Body of pancreas (tissue), 4 donors: ENCODE results near the gene GALNT2. TPM values are rescaled to one million over a fixed set of nuclear protein-coding genes. Genes with fewer than 3 reads are reported as not detected.

Experiments
- ATAC-seq: fragments of 150-250 bp; one replicate; pipeline ENCODE4 v1.9.1; 2016
- DNase-seq, 4 donors: peaks; one replicate each; pipeline ENCODE4 v3.0.0-alpha.2; 2019
- H3K27ac ChIP-seq, 4 donors: fragments of 200-600 bp; sonication (generic); 1 replicate in 3 of 4; 2 replicates in 1 of 4; pipeline versions ENCODE4 v1.5.1 to v1.6.1; 2016 to 2019; ENCODE audit warnings: mild to moderate bottlenecking in 1 of 4, mixed read lengths in 1 of 4, moderate library complexity in 1 of 4
- H3K27me3 ChIP-seq, 2 donors: fragments of 200-600 bp; sonication (generic); one replicate each; pipeline ENCODE4 v1.6.0; 2016; ENCODE audit warnings: mild to moderate bottlenecking in 1 of 2
- H3K36me3 ChIP-seq, 2 donors: fragments of 200-600 bp; sonication (generic); replicated peaks in 1 of 2; 2 replicates each; pipeline ENCODE4 v1.5.1; 2016; ENCODE audit warnings: low read depth in 2 of 2; ENCODE audit not compliant: insufficient read depth in 1 of 2
- H3K4me1 ChIP-seq: fragments of 200-600 bp; sonication (generic); one replicate; pipeline ENCODE4 v1.6.0; 2016
- H3K4me3 ChIP-seq, 2 donors: fragments of 200-600 bp; sonication (generic); 1 replicate in 1 of 2; 2 replicates in 1 of 2; pipeline ENCODE4 v1.5.1; 2016 to 2019
- H3K9me3 ChIP-seq, 3 donors: fragments of 200-600 bp; sonication (generic); 1 replicate in 2 of 3; 2 replicates in 1 of 3; pipeline ENCODE4 v1.5.1; 2016
- POLR2A ChIP-seq, 3 donors: fragments of 450-650 bp; IDR thresholded peaks; one replicate each; pipeline ENCODE4 v1.6.1; 2016; ENCODE audit warnings: antibody characterized with exemption in 3 of 3, mild to moderate bottlenecking in 2 of 3
- WGBS, 2 donors: methylation state at CpG; one replicate each; pipeline ENCODE4 v1.1.5; 2017; 5-methylcytosine and 5-hydroxymethylcytosine counted together
- intact Hi-C: fragments of 100-400 bp; cut with DNase I; formaldehyde crosslinking; loops from one replicate; pipeline ENCODE4 v1.15.1; 2023
- total RNA-seq, 2 donors: library from RNA; depleted of rRNA; stranded (reverse); fragments of >200 nt; gene quantifications; one replicate each; pipeline ENCODE4 v1.1.0, GENCODE V29; 2016
- TF ChIP-seq, protein P1 (sequence below), 7 experiments: fragments of 450-650 bp in 4 of 7; fragments of 200-600 bp in 3 of 7; sonication (generic) in 3 of 7; IDR thresholded peaks; one replicate each; pipeline ENCODE4 v1.5.1; 2016 to 2019; ENCODE audit warnings: antibody characterized with exemption in 7 of 7

GALNT2 gene
- total RNA-seq, 2 donors from 2014 or later: 45.9 to 68.6 TPM

GRCh38 chr1:230197644-230198567 lies 130.9 kb downstream of the GALNT2 start:
- 87% methylated on average over 41 of the region's 41 CpGs for WGBS, 2 donors
- Histone ChIP-seq H3K36me3 (no peaks in the 10 kb centered on the region), H3K27ac (no peak overlapping the region), H3K4me3 (no peak overlapping the region), H3K9me3 (no peaks in the 10 kb centered on the region), H3K27me3 (no peaks in the 10 kb centered on the region), H3K4me1 (peaks cover 42% of the 10 kb centered on the region)
- TF ChIP-seq POLR2A (IDR thresholded peaks at IDR 0.05): no peak
- TF ChIP-seq, protein P1, sequence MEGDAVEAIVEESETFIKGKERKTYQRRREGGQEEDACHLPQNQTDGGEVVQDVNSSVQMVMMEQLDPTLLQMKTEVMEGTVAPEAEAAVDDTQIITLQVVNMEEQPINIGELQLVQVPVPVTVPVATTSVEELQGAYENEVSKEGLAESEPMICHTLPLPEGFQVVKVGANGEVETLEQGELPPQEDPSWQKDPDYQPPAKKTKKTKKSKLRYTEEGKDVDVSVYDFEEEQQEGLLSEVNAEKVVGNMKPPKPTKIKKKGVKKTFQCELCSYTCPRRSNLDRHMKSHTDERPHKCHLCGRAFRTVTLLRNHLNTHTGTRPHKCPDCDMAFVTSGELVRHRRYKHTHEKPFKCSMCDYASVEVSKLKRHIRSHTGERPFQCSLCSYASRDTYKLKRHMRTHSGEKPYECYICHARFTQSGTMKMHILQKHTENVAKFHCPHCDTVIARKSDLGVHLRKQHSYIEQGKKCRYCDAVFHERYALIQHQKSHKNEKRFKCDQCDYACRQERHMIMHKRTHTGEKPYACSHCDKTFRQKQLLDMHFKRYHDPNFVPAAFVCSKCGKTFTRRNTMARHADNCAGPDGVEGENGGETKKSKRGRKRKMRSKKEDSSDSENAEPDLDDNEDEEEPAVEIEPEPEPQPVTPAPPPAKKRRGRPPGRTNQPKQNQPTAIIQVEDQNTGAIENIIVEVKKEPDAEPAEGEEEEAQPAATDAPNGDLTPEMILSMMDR (IDR thresholded peaks at IDR 0.05): no peak
- intact Hi-C loops: no loop called here
- ATAC-seq (no peak), DNase-seq (no peak)

DNA sequence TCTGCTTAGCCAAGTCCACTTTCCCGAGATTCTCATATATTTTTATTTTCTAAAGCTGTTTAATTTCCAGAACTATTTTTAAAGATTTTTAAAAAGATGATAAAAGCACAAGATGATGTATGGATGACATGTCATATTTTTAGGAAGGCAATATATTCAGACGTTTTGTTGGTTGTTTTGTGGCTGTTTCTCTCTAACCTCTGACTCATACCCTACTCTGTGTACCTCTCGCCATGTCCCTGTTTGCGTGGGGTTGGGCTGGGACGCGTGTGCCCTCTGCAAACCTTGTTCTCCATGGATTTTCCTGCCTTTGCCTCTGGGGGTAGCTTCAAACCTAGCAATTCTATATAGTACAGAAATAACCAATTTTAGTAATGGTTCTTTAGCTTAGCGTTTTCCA lies 132.0 kb downstream of the GALNT2 start:
- H3K27me3 ChIP-seq: no peaks in the 10 kb centered on the region
- TF ChIP-seq, protein P1 (IDR thresholded peaks at IDR 0.05): no peak
- no peak for TF ChIP-seq POLR2A (IDR thresholded peaks at IDR 0.05)
- intact Hi-C loops: no loop called here
- WGBS, 2 donors: 65 to 72% methylated on average over 7 of the region's 7 CpGs
- H3K9me3 ChIP-seq: no peaks in the 10 kb centered on the region
- H3K27ac ChIP-seq: no peak overlapping the region
- DNase-seq (no peak), ATAC-seq (no peak)
- no peak overlapping the region for H3K4me3 ChIP-seq
- peaks cover 0 to 2% of the 10 kb centered on the region in 2 donors for H3K36me3 ChIP-seq
- H3K4me1 ChIP-seq: peaks cover 35% of the 10 kb centered on the region

DNA sequence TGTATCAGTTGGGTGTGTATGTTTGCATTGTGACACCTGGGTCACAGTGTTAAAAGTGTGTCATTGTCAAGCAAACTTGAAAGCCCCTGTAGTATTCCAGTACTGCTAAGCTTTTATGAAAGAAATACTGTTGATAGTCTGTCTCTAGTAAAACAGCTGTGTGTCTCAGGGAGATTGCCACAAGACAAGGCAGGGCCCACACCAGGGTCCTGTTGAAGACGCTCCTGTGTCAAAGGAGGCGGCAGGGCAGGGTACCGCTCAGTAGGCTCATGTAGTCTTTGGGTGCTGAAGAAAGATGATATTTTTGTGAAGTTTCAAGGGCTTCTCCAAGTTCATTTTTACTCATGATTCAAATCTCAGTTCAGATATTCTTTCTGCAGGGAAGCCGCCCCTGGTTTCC lies 132.5 kb downstream of the GALNT2 start:
- H3K9me3 ChIP-seq: no peaks in the 10 kb centered on the region
- peaks cover 0 to 2% of the 10 kb centered on the region in 2 donors for H3K36me3 ChIP-seq
- no peaks in the 10 kb centered on the region for H3K27me3 ChIP-seq
- peaks cover 35% of the 10 kb centered on the region for H3K4me1 ChIP-seq
- 93 to 94% methylated on average over 4 of the region's 4 CpGs for WGBS, 2 donors
- H3K27ac ChIP-seq: no peak overlapping the region
- no peak for TF ChIP-seq POLR2A (IDR thresholded peaks at IDR 0.05)
- TF ChIP-seq, protein P1 (IDR thresholded peaks at IDR 0.05): no peak
- DNase-seq (no peak), ATAC-seq (no peak)
- H3K4me3 ChIP-seq: no peak overlapping the region
- intact Hi-C loops: no loop called here

GRCh38 chr1:230200276-230200675 lies 133.2 kb downstream of the GALNT2 start:
- Histone ChIP-seq H3K27ac (no peak overlapping the region), H3K9me3 (no peaks in the 10 kb centered on the region), H3K27me3 (no peaks in the 10 kb centered on the region), H3K4me3 (no peak overlapping the region), H3K36me3 (peaks cover 0 to 2% of the 10 kb centered on the region in 2 donors), H3K4me1 (peaks cover 37% of the 10 kb centered on the region)
- TF ChIP-seq POLR2A (IDR thresholded peaks at IDR 0.05): no peak
- TF ChIP-seq, protein P1 (IDR thresholded peaks at IDR 0.05): no peak
- intact Hi-C loops: no loop called here
- no peak for DNase-seq
- 96 to 100% methylated on average over 2 to 9 of the region's 9 CpGs for WGBS, 2 donors
- no peak for ATAC-seq
